Ectodermal cell (in vitro differentiated cells): Measurements from ENCODE around the gene AMOTL1.

Experiments used
- H3K27ac ChIP-seq: 2 replicates; pipeline ENCODE4 v1.7.0; 2013; ENCODE audit warnings: mild to moderate bottlenecking, low read depth, low read length; ENCODE audit not compliant: insufficient read depth, poor library complexity, severe bottlenecking
- H3K27me3 ChIP-seq: 2 replicates; pipeline ENCODE4 v1.7.0; 2013; ENCODE audit warnings: mild to moderate bottlenecking, low read length; ENCODE audit not compliant: insufficient read depth, control insufficient read depth, poor library complexity, severe bottlenecking
- H3K36me3 ChIP-seq: one replicate; pipeline ENCODE4 v1.7.0; 2013; ENCODE audit warnings: low read length; ENCODE audit not compliant: control insufficient read depth, insufficient read depth
- H3K4me1 ChIP-seq: one replicate; pipeline ENCODE4 v1.7.0; 2013; ENCODE audit warnings: low read length; ENCODE audit not compliant: control insufficient read depth, insufficient read depth
- H3K4me3 ChIP-seq: 2 replicates; pipeline ENCODE4 v1.7.0; 2013; ENCODE audit warnings: low read depth, low read length, control low read depth; ENCODE audit not compliant: insufficient read depth
- H3K9me3 ChIP-seq: 2 replicates; pipeline ENCODE4 v1.7.0; 2013; ENCODE audit warnings: mild to moderate bottlenecking, low read length, moderate library complexity; ENCODE audit not compliant: control insufficient read depth
- WGBS, 2 experiments: methylation state at CpG; one replicate each; pipeline ENCODE4 v1.1.7; 2013; ENCODE audit warnings: missing lambda C conversion rate in 2 of 2; 5-methylcytosine and 5-hydroxymethylcytosine counted together

The AMOTL1 gene

DNA sequence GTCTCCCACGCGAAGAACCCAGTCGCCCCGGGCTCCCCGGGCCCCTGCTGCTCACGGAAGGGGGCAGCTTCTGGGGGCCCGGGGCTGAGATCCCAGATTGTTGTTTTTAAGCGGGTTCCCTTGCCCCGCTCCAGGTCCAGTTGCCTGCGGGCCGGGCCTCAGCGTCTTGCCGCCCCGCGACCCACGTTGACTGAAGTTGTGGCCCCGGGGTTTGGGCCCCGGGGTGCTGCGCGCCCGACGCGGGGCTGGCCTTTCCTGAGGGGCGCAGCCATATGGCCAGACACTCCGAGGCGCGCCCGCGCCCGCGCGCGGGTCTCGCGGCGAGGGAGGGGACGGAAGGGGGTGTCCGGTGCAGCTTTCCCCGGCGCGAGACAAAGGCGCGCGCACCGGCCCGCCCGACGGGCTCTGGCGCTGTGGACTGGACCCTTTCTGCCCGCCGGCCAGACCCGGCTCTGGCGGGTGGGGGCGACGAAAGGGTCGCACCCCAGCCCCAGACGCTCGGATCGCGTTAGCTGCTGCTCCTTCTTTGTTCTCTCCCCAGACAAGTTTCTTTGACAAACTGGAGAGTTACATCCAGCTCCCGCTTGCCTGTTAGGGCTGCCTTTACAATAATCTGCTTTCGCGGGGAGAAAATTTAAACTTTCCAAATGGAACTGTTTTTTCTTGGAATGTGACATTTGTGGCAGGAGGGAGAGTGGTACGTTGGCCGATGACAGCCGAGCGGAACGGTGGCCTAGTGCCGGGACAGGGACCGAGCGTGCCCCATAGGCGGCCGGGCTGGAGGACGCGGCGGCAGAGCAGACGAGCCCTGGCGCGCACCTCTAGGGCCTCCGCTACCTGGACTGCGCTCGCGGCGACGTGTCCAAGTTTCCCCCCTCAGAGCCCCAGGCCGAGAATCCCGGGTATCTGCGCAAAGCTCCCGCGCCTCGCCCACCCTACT, 716 bp downstream of the AMOTL1 start:
- Histone ChIP-seq H3K4me1 (peaks cover 11% of the 10 kb centered on the region), H3K9me3 (no peaks in the 10 kb centered on the region), H3K4me3 (peak overlapping the region; percentile 58), H3K27ac (no peak overlapping the region), H3K36me3 (no peaks in the 10 kb centered on the region), H3K27me3 (peaks cover 15% of the 10 kb centered on the region)
- 0% methylated on average over 91 of the region's 91 CpGs for WGBS, 2 experiments

DNA sequence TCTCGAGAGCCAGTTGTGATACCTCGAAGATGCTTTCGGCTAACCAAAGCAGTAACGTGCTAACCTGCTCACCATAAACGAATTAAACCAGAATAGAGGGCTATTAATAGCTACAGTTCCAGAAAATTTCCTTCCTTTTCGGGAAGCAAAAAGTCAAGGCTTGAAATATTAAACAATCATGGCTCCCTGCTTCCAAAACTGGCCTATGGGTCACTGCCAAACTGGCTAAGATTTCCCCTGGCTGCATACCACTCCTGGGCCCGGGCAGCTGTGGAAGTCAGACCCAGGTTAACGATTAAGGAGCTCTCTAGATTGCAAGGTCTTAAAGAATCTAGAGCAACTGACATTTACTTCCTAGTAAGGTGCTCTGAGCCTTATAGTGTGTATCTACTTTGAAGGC, 1.7 kb downstream of the AMOTL1 start:
- Histone ChIP-seq H3K36me3 (no peaks in the 10 kb centered on the region), H3K4me1 (peaks cover 11% of the 10 kb centered on the region), H3K9me3 (no peaks in the 10 kb centered on the region), H3K4me3 (peak overlapping the region; percentile 58), H3K27ac (no peak overlapping the region), H3K27me3 (peaks cover 15% of the 10 kb centered on the region)
- 33 to 35% methylated on average over 8 of the region's 8 CpGs for WGBS, 2 experiments

DNA sequence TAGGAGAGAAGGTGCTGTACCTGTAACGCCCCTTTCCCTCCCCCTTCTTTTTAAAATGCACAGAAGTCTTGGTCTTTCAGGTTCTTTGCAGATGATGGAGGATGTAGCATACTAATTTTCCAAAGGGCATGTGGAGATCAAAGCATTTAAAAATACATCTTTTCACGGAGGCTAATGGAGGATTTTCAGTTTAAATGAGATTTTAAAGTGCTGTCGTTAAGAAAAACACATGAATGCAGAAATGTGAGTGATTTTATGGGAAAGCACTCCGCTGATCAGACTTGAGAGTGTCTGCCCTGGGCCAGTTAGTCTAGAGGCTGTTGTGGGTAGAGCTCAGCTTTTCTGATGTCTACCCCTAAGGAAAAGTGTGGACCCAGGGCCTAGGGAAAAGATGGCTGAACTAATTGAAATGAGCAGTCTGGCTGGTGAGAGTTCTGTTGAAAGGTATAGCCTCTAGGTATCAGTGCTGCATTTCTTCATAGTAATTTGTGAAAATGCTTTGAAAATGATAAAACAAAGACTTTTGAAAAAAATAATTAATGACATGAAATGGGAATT, 2.5 kb downstream of the AMOTL1 start:
- Histone ChIP-seq H3K4me1 (peaks cover 11% of the 10 kb centered on the region), H3K4me3 (no peak overlapping the region), H3K27me3 (peaks cover 15% of the 10 kb centered on the region), H3K27ac (no peak overlapping the region), H3K9me3 (no peaks in the 10 kb centered on the region), H3K36me3 (no peaks in the 10 kb centered on the region)
- 62 to 65% methylated on average over 4 of the region's 4 CpGs for WGBS, 2 experiments

DNA sequence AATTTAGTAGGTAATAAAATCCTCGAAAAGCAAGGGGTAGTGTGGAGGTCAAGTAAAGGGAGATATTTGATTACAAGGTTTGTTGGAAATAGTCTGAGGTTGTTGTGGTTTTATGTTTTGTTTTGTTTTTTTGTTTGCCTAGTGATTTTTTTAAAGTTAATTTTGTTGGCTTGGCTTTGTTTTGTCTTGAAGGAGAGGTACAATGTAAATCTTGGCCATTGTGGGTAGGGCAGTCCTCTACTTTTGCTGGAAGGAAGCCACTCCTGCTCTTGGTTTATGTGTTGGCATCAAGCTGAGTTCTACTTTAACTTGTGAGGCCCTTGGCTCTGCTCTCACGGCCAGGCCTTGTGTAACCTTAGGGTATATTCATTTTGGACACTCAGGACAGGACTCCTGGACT, 3.2 kb downstream of the AMOTL1 start:
- H3K9me3 ChIP-seq, result no peaks in the 10 kb centered on the region
- no peak overlapping the region for H3K4me3 ChIP-seq
- no peak overlapping the region for H3K27ac ChIP-seq
- peaks cover 15% of the 10 kb centered on the region for H3K27me3 ChIP-seq
- 68 to 70% methylated on average over 2 of the region's 2 CpGs for WGBS, 2 experiments
- H3K36me3 ChIP-seq, result no peaks in the 10 kb centered on the region
- H3K4me1 ChIP-seq, result peaks cover 17% of the 10 kb centered on the region

DNA sequence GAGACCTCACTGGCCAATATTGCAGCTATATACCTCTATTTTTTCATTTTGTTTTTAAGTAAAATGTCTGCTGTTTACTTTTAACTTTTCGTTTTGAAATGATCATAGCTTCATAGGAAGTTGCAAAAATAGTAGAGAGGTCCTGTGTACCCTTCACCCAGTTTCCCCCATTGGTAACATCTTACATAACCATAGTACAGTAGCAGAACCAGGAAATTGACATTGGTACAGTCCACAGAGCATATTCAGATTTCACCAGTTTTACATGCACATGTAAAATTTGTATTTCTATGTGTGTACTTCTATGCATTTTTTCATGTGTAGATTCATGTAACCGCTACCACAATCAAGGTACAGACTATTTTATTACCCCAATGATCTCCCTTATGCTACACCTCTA, 3.8 kb downstream of the AMOTL1 start:
- 91 to 100% methylated on average over 1 of the region's 2 CpGs for WGBS, 2 experiments
- no peak overlapping the region for H3K4me3 ChIP-seq
- no peak overlapping the region for H3K27ac ChIP-seq
- no peaks in the 10 kb centered on the region for H3K9me3 ChIP-seq
- H3K4me1 ChIP-seq, result peaks cover 18% of the 10 kb centered on the region
- peaks cover 15% of the 10 kb centered on the region for H3K27me3 ChIP-seq
- H3K36me3 ChIP-seq, result no peaks in the 10 kb centered on the region

DNA sequence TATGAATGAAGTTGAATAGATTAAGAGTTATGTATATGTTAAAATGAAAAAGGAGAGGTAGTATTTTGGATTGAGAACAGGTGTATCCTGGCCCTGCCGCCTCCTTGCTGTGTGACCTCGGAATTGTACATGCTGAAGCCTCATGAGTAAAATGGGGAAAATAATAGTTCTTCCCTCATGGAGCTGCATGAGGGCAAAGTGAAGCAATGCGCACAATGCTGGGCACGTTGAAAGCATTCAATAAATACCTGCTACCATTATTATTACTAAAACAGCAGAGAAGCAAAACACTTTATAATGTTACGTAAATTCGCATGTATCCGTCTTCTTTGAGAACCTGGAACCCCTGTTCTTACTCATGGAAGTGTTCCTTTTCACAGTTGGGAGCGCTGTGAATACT, 5.7 kb downstream of the AMOTL1 start:
- Histone ChIP-seq H3K4me1 (peaks cover 18% of the 10 kb centered on the region), H3K9me3 (no peaks in the 10 kb centered on the region), H3K27ac (no peak overlapping the region), H3K27me3 (peaks cover 15% of the 10 kb centered on the region), H3K36me3 (no peaks in the 10 kb centered on the region), H3K4me3 (no peak overlapping the region)
- WGBS, 2 experiments, result 96 to 99% methylated on average over 7 to 8 of the region's 8 CpGs

DNA sequence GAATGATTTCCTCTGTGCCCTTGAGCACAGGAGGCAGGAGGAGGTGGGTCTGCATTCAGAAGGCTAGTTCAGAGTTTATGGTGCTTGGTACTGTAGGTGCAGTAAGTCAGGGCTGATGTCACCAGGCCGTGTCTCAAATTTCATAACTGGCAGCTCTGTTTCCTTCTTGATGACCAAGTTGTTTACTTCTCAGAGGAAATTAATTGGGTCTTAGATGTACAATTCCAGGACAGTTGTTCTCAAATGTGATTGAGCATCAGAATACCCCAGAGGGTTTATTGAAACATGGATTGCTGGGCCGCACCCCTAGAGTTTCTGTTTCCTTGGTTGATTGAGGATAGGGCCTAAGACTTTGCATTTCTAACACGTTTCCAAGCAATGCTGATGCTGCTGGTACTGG, 6.2 kb downstream of the AMOTL1 start:
- H3K36me3 ChIP-seq, result no peaks in the 10 kb centered on the region
- WGBS, 2 experiments, result 88 to 95% methylated on average over 3 of the region's 3 CpGs
- H3K9me3 ChIP-seq, result no peaks in the 10 kb centered on the region
- H3K4me3 ChIP-seq, result no peak overlapping the region
- H3K27me3 ChIP-seq, result peaks cover 11% of the 10 kb centered on the region
- H3K27ac ChIP-seq, result no peak overlapping the region
- peaks cover 18% of the 10 kb centered on the region for H3K4me1 ChIP-seq

DNA sequence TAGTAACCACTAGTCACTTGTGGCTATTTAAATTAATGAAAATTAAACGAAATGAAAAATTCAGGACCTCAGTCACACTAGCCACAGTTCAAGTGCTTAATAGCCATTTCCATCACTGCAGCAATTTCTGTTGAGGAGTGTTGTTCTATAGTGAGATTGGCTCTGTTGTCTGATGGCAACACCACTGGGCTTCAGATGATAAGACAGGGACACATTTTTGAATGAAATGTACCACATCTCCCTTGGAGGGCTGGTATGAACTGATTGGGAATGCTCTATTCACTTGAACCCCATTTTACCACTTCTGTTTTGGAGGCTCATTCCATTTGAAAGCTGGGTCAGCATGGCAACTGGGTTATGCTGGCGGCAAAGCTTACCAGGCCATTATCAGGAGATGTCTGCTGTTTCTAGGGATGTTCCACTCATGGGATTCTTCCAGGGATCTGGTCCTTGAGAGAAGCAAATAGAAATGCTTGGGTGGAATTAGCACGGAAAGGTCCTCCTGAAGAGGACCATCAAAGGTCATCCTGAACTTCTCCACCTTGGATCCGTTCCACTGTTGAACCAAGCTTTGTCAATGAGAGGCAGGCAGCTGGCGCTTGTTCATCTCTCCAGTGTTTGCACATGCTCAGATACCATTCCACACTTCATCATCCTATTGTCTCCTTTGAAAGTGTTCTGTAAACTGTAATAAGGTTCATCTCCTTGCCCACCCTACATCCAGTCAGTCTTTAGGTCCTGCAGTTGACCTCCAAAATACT, 7.6 kb downstream of the AMOTL1 start:
- Histone ChIP-seq H3K36me3 (no peaks in the 10 kb centered on the region), H3K4me1 (peaks cover 14% of the 10 kb centered on the region), H3K9me3 (no peaks in the 10 kb centered on the region), H3K27ac (no peak overlapping the region), H3K4me3 (no peak overlapping the region), H3K27me3 (no peaks in the 10 kb centered on the region)
- WGBS, 2 experiments, result 92 to 96% methylated on average over 4 to 5 of the region's 5 CpGs

DNA sequence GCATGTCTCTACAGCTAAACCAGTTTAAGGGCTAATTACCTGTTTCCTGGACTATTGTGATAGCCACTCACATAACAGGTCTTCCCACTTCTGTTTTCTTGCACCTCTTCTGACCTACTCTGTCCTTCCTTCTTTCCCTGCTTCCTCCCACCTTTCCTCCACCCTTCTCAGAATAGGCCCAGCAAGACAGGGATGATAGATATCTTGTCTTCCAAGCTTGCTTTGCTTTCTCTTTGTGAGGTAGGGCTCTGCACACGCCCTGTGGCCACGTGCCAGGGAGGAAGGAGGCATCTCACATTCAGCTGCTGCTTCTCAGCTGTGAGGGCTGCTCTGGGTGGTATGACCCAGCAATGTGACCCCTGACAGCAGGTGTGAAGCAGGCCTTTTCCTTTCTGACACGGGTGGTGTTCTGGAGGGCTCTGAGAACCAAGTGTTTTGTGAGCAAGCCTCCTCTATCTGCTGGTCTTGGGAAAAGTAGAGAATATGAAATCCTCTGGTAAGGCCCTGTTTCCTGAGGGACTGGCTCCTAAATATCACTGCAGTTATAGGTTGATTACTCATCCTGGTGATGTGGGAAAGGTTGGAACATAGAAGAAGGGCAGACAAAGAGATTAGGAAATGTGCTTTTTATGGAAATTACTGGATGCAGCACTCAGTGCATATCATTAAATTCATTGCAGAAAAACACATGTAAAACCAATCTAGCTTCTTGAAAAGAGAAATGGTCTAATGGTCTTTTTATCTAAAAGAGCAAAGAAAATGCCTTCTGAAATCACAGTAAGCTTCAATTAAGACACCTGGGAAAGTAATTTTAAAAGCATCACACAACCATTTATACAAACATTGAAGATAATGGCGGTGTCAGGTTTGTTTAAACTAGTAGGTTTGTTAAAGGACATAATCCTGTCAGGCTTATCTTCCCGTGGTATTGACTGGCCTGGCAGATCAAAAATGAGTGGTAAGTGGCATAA, 8.5 kb downstream of the AMOTL1 start:
- H3K4me3 ChIP-seq, result no peak overlapping the region
- H3K27me3 ChIP-seq, result no peaks in the 10 kb centered on the region
- H3K9me3 ChIP-seq, result no peaks in the 10 kb centered on the region
- peaks cover 13% of the 10 kb centered on the region for H3K4me1 ChIP-seq
- WGBS, 2 experiments, result 51 to 53% methylated on average over 5 of the region's 5 CpGs
- H3K27ac ChIP-seq, result no peak overlapping the region
- no peaks in the 10 kb centered on the region for H3K36me3 ChIP-seq
